ENCODE measurements around the gene WFS1. TPM values are rescaled to one million over a fixed set of nuclear protein-coding genes. Genes with fewer than 3 reads are reported as not detected.

WFS1 gene
- total and polyA plus RNA-seq, 9 of the 15 experiments (the other 6 are each of a cell fraction or from before 2014, with no cell fraction given): 0.01 to 0.29 (median 0.03) TPM; not detected in 5

DNA sequence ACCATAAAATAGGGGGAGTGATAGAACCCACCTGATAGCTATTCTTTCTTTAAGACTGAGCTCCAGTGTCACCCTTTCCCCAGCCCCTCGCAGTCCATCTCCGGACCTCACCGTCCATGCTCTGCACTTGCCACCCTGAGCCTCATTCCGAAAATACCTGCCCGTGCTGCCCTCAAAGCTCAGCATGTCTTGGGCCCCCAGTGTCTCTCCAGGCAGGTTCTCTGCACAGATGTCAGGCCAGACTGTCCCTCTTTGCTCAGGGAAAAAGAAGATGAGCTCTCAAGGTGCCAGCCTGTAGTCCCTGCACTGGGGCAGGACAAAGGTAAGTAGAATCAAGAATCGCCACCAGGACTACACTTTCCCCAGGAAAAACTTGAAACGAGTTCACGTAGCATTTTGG, 9.8 kb upstream of the WFS1 start:
- Histone ChIP-seq H2AFZ (ENCODE audit: low read depth, low read length) (no peak overlapping the region), H3K4me3 (no peak overlapping the region), H3K27ac (ENCODE audit: extremely low read depth, low read depth, low read length) (no peak overlapping the region), H3K4me2 (ENCODE audit: insufficient read depth, low read length) (no peak overlapping the region), H3K9ac (ENCODE audit: insufficient read depth in 1 of 2, low read depth in 2 of 2, low read length in 2 of 2) (no peak overlapping the region), H3K36me3 (ENCODE audit: control insufficient read depth, insufficient read depth, low read length) (no peaks in the 10 kb centered on the region), H3K9me3 (replicated peaks; ENCODE audit: control insufficient read depth, insufficient read depth, low read depth, low read length) (no peaks in the 10 kb centered on the region), H3K9me1 (ENCODE audit: control insufficient read depth, insufficient read depth, low read length) (peaks cover 4% of the 10 kb centered on the region), H3K4me1 (replicated peaks in 1 of 2; ENCODE audit: control insufficient read depth in 2 of 2, insufficient read depth in 2 of 2, low read length in 2 of 2) (no peaks in the 10 kb centered on the region; a peak in 1 of 5 replicates), H3K27me3 (ENCODE audit: control insufficient read depth in 2 of 2, insufficient read depth in 2 of 2, low read length in 2 of 2) (peaks cover 4 to 18% of the 10 kb centered on the region in 2 experiments; a peak in 2 of 5 replicates), H3K79me2 (ENCODE audit: control insufficient read depth, insufficient read depth, low read length) (no peaks in the 10 kb centered on the region), H4K20me1 (replicated peaks; ENCODE audit: control insufficient read depth, insufficient read depth, low read length) (no peaks in the 10 kb centered on the region)
- BruUV-seq (replicated peaks): no TSS peak
- FAIRE-seq (no peak), DNase-seq (ENCODE audit: extremely low read depth in 1 of 4, low spot score in 3 of 4) (no peak), ATAC-seq (no peak)
- TF ChIP-seq STAT5B (CRISPR knock-in tag; IDR thresholded peaks at IDR 0.05) (no peak), MED1 (CRISPR knock-in tag; IDR thresholded peaks at IDR 0.05; ENCODE audit: borderline replicate concordance) (no peak), RBM39 (optimal IDR thresholded peaks at IDR 0.05; ENCODE audit: low read depth, low read length) (no peak), PTTG1 (tag; IDR thresholded peaks at IDR 0.05; ENCODE audit: low read depth) (no peak), MXI1 (IDR thresholded peaks at IDR 0.05; ENCODE audit: low read depth, low read length) (no peak), ZNF263 (CRISPR knock-in tag; IDR thresholded peaks at IDR 0.05; ENCODE audit: borderline replicate concordance) (no peak)
- TF ChIP-seq, protein P1, sequence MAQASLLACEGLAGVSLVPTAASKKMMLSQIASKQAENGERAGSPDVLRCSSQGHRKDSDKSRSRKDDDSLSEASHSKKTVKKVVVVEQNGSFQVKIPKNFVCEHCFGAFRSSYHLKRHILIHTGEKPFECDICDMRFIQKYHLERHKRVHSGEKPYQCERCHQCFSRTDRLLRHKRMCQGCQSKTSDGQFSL (CRISPR knock-in tag; IDR thresholded peaks at IDR 0.05): no peak
- TF ChIP-seq, protein P1 (tag; IDR thresholded peaks at IDR 0.05): no peak
- ChIA-PET CTCF (ENCODE audit: low intra/inter-chr PET ratio) (no interaction called here), POLR2A (interaction anchor here (0.6 to 1.5 kb wide), 3 partner anchors 9 to 930 kb away, joined by 3 to 5 read pairs (median 5); no protein-coding TSS in a partner anchor)
- intact Hi-C loops (cut with micrococcal nuclease) (loop anchor here (10.0 kb wide), 1 partner anchor 285 kb away; no protein-coding TSS in a partner anchor), in situ Hi-C loops (cut with MboI) (no loop called here)
- 0% methylated on average over 7 of the region's 8 CpGs for WGBS (ENCODE audit: insufficient coverage, low coverage, missing lambda C conversion rate)

Data from K562 (cell line).